HEK293 (cell line): ENCODE results near the gene VWA3B.

Experiments used
- MEIS1 ChIP-seq: sonication (generic); formaldehyde crosslinking; IDR thresholded peaks from 2 replicates; pipeline ENCODE4 v1.8.1; 2022; ENCODE audit warnings: missing genetic modification reagents, mild to moderate bottlenecking, borderline replicate concordance
- YY1 ChIP-seq: fragments of 450-650 bp; formaldehyde crosslinking; IDR thresholded peaks from 2 replicates; pipeline ENCODE4 v1.5.1; 2018; ENCODE audit warnings: missing biosample characterization, missing genetic modification characterization
- ZNF184 ChIP-seq: fragments of 450-650 bp; IDR thresholded peaks from 2 replicates; pipeline ENCODE4 v1.5.1; 2018; ENCODE audit warnings: missing biosample characterization, mild to moderate bottlenecking, missing genetic modification characterization
- ZNF747 ChIP-seq: fragments of 450-650 bp; formaldehyde crosslinking; IDR thresholded peaks from 2 replicates; pipeline ENCODE4 v1.5.1; 2016; ENCODE audit warnings: missing biosample characterization, missing genetic modification characterization
- TF ChIP-seq, protein P1 (sequence below): fragments of 450-650 bp; formaldehyde crosslinking; IDR thresholded peaks from 2 replicates; pipeline ENCODE4 v1.5.1; 2016; ENCODE audit warnings: missing biosample characterization, missing genetic modification characterization
- TF ChIP-seq, protein P2 (sequence below): fragments of 450-650 bp; formaldehyde crosslinking; IDR thresholded peaks from 2 replicates; pipeline ENCODE4 v1.5.1; 2016; ENCODE audit warnings: missing biosample characterization, missing genetic modification characterization

DNA sequence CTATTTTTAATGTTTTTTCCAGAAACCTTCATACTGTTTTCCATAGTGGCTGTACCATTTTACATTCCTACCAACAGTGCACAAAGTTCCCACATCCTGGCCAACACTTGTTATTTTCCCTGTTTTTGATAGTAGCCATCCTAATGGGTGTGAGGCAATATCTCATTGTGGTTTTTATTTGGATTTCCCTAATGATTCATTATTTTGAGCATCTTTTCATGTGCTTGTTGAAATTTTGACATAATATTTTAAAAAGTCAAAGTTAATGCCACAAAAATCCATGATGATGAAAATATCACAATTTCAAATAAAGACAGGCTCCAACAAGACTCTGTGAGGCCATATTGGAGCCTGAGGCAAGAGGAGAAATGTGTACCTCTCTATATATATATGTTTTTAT, 50.2 kb downstream of the VWA3B start:
- no peak for TF ChIP-seq ZNF747
- TF ChIP-seq, protein P1, sequence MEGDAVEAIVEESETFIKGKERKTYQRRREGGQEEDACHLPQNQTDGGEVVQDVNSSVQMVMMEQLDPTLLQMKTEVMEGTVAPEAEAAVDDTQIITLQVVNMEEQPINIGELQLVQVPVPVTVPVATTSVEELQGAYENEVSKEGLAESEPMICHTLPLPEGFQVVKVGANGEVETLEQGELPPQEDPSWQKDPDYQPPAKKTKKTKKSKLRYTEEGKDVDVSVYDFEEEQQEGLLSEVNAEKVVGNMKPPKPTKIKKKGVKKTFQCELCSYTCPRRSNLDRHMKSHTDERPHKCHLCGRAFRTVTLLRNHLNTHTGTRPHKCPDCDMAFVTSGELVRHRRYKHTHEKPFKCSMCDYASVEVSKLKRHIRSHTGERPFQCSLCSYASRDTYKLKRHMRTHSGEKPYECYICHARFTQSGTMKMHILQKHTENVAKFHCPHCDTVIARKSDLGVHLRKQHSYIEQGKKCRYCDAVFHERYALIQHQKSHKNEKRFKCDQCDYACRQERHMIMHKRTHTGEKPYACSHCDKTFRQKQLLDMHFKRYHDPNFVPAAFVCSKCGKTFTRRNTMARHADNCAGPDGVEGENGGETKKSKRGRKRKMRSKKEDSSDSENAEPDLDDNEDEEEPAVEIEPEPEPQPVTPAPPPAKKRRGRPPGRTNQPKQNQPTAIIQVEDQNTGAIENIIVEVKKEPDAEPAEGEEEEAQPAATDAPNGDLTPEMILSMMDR = no peak
- TF ChIP-seq, protein P2, sequence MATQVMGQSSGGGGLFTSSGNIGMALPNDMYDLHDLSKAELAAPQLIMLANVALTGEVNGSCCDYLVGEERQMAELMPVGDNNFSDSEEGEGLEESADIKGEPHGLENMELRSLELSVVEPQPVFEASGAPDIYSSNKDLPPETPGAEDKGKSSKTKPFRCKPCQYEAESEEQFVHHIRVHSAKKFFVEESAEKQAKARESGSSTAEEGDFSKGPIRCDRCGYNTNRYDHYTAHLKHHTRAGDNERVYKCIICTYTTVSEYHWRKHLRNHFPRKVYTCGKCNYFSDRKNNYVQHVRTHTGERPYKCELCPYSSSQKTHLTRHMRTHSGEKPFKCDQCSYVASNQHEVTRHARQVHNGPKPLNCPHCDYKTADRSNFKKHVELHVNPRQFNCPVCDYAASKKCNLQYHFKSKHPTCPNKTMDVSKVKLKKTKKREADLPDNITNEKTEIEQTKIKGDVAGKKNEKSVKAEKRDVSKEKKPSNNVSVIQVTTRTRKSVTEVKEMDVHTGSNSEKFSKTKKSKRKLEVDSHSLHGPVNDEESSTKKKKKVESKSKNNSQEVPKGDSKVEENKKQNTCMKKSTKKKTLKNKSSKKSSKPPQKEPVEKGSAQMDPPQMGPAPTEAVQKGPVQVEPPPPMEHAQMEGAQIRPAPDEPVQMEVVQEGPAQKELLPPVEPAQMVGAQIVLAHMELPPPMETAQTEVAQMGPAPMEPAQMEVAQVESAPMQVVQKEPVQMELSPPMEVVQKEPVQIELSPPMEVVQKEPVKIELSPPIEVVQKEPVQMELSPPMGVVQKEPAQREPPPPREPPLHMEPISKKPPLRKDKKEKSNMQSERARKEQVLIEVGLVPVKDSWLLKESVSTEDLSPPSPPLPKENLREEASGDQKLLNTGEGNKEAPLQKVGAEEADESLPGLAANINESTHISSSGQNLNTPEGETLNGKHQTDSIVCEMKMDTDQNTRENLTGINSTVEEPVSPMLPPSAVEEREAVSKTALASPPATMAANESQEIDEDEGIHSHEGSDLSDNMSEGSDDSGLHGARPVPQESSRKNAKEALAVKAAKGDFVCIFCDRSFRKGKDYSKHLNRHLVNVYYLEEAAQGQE (tag by site-specific recombination) = no peak
- TF ChIP-seq YY1 (tag by site-specific recombination) = no peak
- no peak for TF ChIP-seq ZNF184
- no peak for TF ChIP-seq MEIS1 (CRISPR knock-in tag)
